ENCODE results near the gene PBX3. TPM values are rescaled to one million over a fixed set of nuclear protein-coding genes. Genes with fewer than 3 reads are reported as not detected.

Gene PBX3
- total RNA-seq, 1 experiment from 2014 or later: 44.9 TPM

GRCh38 chr9:125914411-125914810 lies 167.2 kb downstream of the PBX3 start:
- in situ Hi-C loops (cut with HindIII; ENCODE audit: low sequenced_read_pairs): no loop called here
- no peak for DNase-seq (ENCODE audit: low spot score)

- in situ Hi-C loops (cut with HindIII; ENCODE audit: low sequenced_read_pairs): no loop called here
- DNase-seq (ENCODE audit: low spot score): no peak
These were observed 168.4 kb downstream of the PBX3 start for GRCh38 chr9:125915606-125916005.

GRCh38 chr9:125919565-125919964 lies 172.4 kb downstream of the PBX3 start:
- no peak for DNase-seq (ENCODE audit: low spot score)
- in situ Hi-C loops (cut with HindIII; ENCODE audit: low sequenced_read_pairs): no loop called here

GRCh38 chr9:125920402-125920801 lies 173.2 kb downstream of the PBX3 start:
- in situ Hi-C loops (cut with HindIII; ENCODE audit: low sequenced_read_pairs): no loop called here
- DNase-seq (ENCODE audit: low spot score): no peak

GRCh38 chr9:125922854-125923253 lies 175.7 kb downstream of the PBX3 start:
- in situ Hi-C loops (cut with HindIII; ENCODE audit: low sequenced_read_pairs): no loop called here

GRCh38 chr9:125924351-125924750 lies 177.2 kb downstream of the PBX3 start:
- no peak for DNase-seq (ENCODE audit: low spot score)
- in situ Hi-C loops (cut with HindIII; ENCODE audit: low sequenced_read_pairs): no loop called here

More at GRCh38 chr9:125922854-125923253, 175.7 kb downstream of the PBX3 start:
- DNase-seq (ENCODE audit: low spot score): no peak

GRCh38 chr9:125926936-125927335 lies 179.8 kb downstream of the PBX3 start:
- DNase-seq (ENCODE audit: low spot score): no peak
- in situ Hi-C loops (cut with HindIII; ENCODE audit: low sequenced_read_pairs): no loop called here

GRCh38 chr9:125929846-125930245 lies 182.7 kb downstream of the PBX3 start:
- in situ Hi-C loops (cut with HindIII; ENCODE audit: low sequenced_read_pairs): no loop called here

GRCh38 chr9:125931211-125931610 lies 184.0 kb downstream of the PBX3 start:
- in situ Hi-C loops (cut with HindIII; ENCODE audit: low sequenced_read_pairs): no loop called here
- DNase-seq (ENCODE audit: low spot score): no peak

More at GRCh38 chr9:125929846-125930245, 182.7 kb downstream of the PBX3 start:
- no peak for DNase-seq (ENCODE audit: low spot score)

GRCh38 chr9:125932012-125932411 lies 184.8 kb downstream of the PBX3 start:
- peak; percentile 20 for DNase-seq (ENCODE audit: low spot score)
- in situ Hi-C loops (cut with HindIII; ENCODE audit: low sequenced_read_pairs): no loop called here

- DNase-seq (ENCODE audit: low spot score): no peak
- in situ Hi-C loops (cut with HindIII; ENCODE audit: low sequenced_read_pairs): no loop called here
These were observed 185.7 kb downstream of the PBX3 start for GRCh38 chr9:125932746-125933455.

- DNase-seq (ENCODE audit: low spot score): no peak
- in situ Hi-C loops (cut with HindIII; ENCODE audit: low sequenced_read_pairs): no loop called here
These were observed 195.0 kb downstream of the PBX3 start for GRCh38 chr9:125942125-125942524.

- DNase-seq (ENCODE audit: low spot score): no peak
- in situ Hi-C loops (cut with HindIII; ENCODE audit: low sequenced_read_pairs): no loop called here
These were observed 196.7 kb downstream of the PBX3 start for GRCh38 chr9:125943831-125944230.

- in situ Hi-C loops (cut with HindIII; ENCODE audit: low sequenced_read_pairs): no loop called here
- no peak for DNase-seq (ENCODE audit: low spot score)
These were observed 199.2 kb downstream of the PBX3 start for GRCh38 chr9:125946397-125946796.

- no peak for DNase-seq (ENCODE audit: low spot score)
These were observed 201.9 kb downstream of the PBX3 start for GRCh38 chr9:125948887-125949596.

GRCh38 chr9:125949703-125950460 lies 202.7 kb downstream of the PBX3 start:
- in situ Hi-C loops (cut with HindIII; ENCODE audit: low sequenced_read_pairs): no loop called here
- no peak for DNase-seq (ENCODE audit: low spot score)

More at GRCh38 chr9:125948887-125949596, 201.9 kb downstream of the PBX3 start:
- in situ Hi-C loops (cut with HindIII; ENCODE audit: low sequenced_read_pairs): no loop called here

- no peak for DNase-seq (ENCODE audit: low spot score)
- in situ Hi-C loops (cut with HindIII; ENCODE audit: low sequenced_read_pairs): no loop called here
These were observed 203.8 kb downstream of the PBX3 start for GRCh38 chr9:125950880-125951471.

GRCh38 chr9:125953314-125954019 lies 206.3 kb downstream of the PBX3 start:
- in situ Hi-C loops (cut with HindIII; ENCODE audit: low sequenced_read_pairs): no loop called here
- DNase-seq (ENCODE audit: low spot score): no peak

- in situ Hi-C loops (cut with HindIII; ENCODE audit: low sequenced_read_pairs): no loop called here
- DNase-seq (ENCODE audit: low spot score): no peak
These were observed 208.9 kb downstream of the PBX3 start for GRCh38 chr9:125956102-125956501.
